Liver (tissue), 9 donors: ENCODE measurements around the gene RALGPS1. TPM values are rescaled to one million over a fixed set of nuclear protein-coding genes. Genes with fewer than 3 reads are reported as not detected.
"Not testable (repeated sequence)": the region's sequence is repeated elsewhere in the genome, so short reads cannot be mapped to it uniquely, and the experiment has no call there.

Experiments
- DNase-seq: peaks from one replicate; pipeline ENCODE4 v3.0.0-alpha.2; 2017; ENCODE audit warnings: low spot score
- H3K27ac ChIP-seq, 2 donors: one replicate each; pipeline ENCODE4 v1.7.0; 2013; ENCODE audit warnings: inconsistent platforms in 2 of 2, low read length in 2 of 2, control low read depth in 1 of 2, low read depth in 1 of 2, mild to moderate bottlenecking in 1 of 2
- H3K27me3 ChIP-seq, 4 donors: one replicate each; pipeline versions ENCODE4 v1.6.1 to v1.7.0; 2013; ENCODE audit warnings: low read length in 3 of 4, inconsistent platforms in 1 of 4, mild to moderate bottlenecking in 1 of 4, moderate library complexity in 1 of 4; ENCODE audit not compliant: control insufficient read depth in 4 of 4, insufficient read depth in 4 of 4
- H3K36me3 ChIP-seq, 4 donors: one replicate each; pipeline versions ENCODE4 v1.6.1 to v1.7.0; 2013; ENCODE audit warnings: low read length in 3 of 4, mild to moderate bottlenecking in 3 of 4, low read depth in 1 of 4, moderate library complexity in 1 of 4; ENCODE audit not compliant: control insufficient read depth in 4 of 4, insufficient read depth in 3 of 4
- H3K4me1 ChIP-seq, 4 donors: one replicate each; pipeline versions ENCODE4 v1.6.1 to v1.7.0; 2013; ENCODE audit warnings: low read length in 3 of 4, mild to moderate bottlenecking in 3 of 4, moderate library complexity in 1 of 4; ENCODE audit not compliant: control insufficient read depth in 4 of 4, insufficient read depth in 4 of 4
- H3K4me3 ChIP-seq, 3 donors: one replicate each; pipeline versions ENCODE4 v1.6.1 to v1.7.0; 2013; ENCODE audit warnings: low read length in 3 of 3, control low read depth in 1 of 3, low read depth in 1 of 3, mild to moderate bottlenecking in 1 of 3
- H3K9ac ChIP-seq, 2 donors: one replicate each; pipeline ENCODE4 v1.7.0; 2013; ENCODE audit warnings: low read length in 2 of 2, mild to moderate bottlenecking in 2 of 2, moderate library complexity in 2 of 2, control low read depth in 1 of 2, low read depth in 1 of 2
- H3K9me3 ChIP-seq, 4 donors: one replicate each; pipeline versions ENCODE4 v1.6.1 to v1.7.0; 2013; ENCODE audit warnings: low read length in 3 of 4; ENCODE audit not compliant: control insufficient read depth in 4 of 4
- ATF3 ChIP-seq: IDR thresholded peaks from 2 replicates; pipeline ENCODE4 v1.6.1; 2016; ENCODE audit warnings: antibody characterized with exemption
- EGR1 ChIP-seq, 2 donors: IDR thresholded peaks; 2 replicates each; pipeline ENCODE4 v1.6.1; 2016 to 2018; ENCODE audit warnings: antibody characterized with exemption in 2 of 2, low read depth in 2 of 2
- FOXA1 ChIP-seq: IDR thresholded peaks from 2 replicates; pipeline ENCODE4 v1.6.1; 2016; ENCODE audit warnings: antibody characterized with exemption
- FOXA2 ChIP-seq: IDR thresholded peaks from 2 replicates; pipeline ENCODE4 v1.6.1; 2016; ENCODE audit warnings: antibody characterized with exemption
- HNF4G ChIP-seq: IDR thresholded peaks from 2 replicates; pipeline ENCODE4 v1.6.1; 2016; ENCODE audit warnings: antibody characterized with exemption
- JUND ChIP-seq, 2 donors: IDR thresholded peaks; 2 replicates each; pipeline ENCODE4 v1.6.1; 2016; ENCODE audit warnings: antibody characterized with exemption in 2 of 2
- NR2F2 ChIP-seq: IDR thresholded peaks from 2 replicates; pipeline ENCODE4 v1.6.1; 2016; ENCODE audit warnings: antibody characterized with exemption
- RAD21 ChIP-seq, 2 donors: IDR thresholded peaks; 2 replicates each; pipeline ENCODE4 v1.6.1; 2016; ENCODE audit warnings: antibody characterized with exemption in 2 of 2, mild to moderate bottlenecking in 2 of 2
- REST ChIP-seq: IDR thresholded peaks from 2 replicates; pipeline ENCODE4 v1.6.1; 2016; ENCODE audit warnings: antibody characterized with exemption, mild to moderate bottlenecking
- YY1 ChIP-seq: IDR thresholded peaks from 2 replicates; pipeline ENCODE4 v1.6.1; 2016; ENCODE audit warnings: antibody characterized with exemption, mild to moderate bottlenecking
- ZBTB33 ChIP-seq: IDR thresholded peaks from 2 replicates; pipeline ENCODE4 v1.6.1; 2016; ENCODE audit warnings: antibody characterized with exemption
- WGBS: extraction: QIAGEN DNeasy Blood & Tissue Kit; methylation state at CpG from one replicate; pipeline ENCODE4 v1.1.7; 2013; 5-methylcytosine and 5-hydroxymethylcytosine counted together
- polyA plus RNA-seq, 2 donors: library from polyadenylated mRNA; stranded (reverse) in 1 of 2; unstranded in 1 of 2; fragments of 200-250 nt in 1 of 2; fragments of >200 nt in 1 of 2; fragmentation: Nextera tagmentation in 1 of 2; extraction: Ambion mirVana in 1 of 2; gene quantifications; one replicate each; pipeline versions ENCODE4 v1.2.1 to v1.2.3, GENCODE V29; 2013 to 2015
- total RNA-seq, 2 donors: library from RNA; depleted of rRNA; stranded (reverse); fragments of >200 nt; gene quantifications; one replicate each; pipeline ENCODE4 v1.2.3, GENCODE V29; 2014
- donor health status: healthy.
- donor health status: healthy.
- donor health status: healthy.
- donor health status: healthy.
- donor health status: healthy.

Gene RALGPS1
- total and polyA plus RNA-seq, 4 donors = 1.4 to 2.7 (median 2.0) TPM

GRCh38 chr9:127170103-127170502 lies 255.5 kb downstream of the RALGPS1 start:
- TF ChIP-seq RAD21 (IDR thresholded peaks at IDR 0.05) (no peak), REST (no peak), NR2F2 (no peak), EGR1 (IDR thresholded peaks at IDR 0.05; ENCODE audit: low read depth in 2 of 2) (no peak), FOXA2 (no peak), ZBTB33 (no peak), JUND (IDR thresholded peaks at IDR 0.05) (no peak), ATF3 (no peak)
- Histone ChIP-seq H3K9ac (no peak overlapping the region), H3K4me3 (no peak overlapping the region), H3K4me1 (no peaks in the 10 kb centered on the region), H3K27me3 (no peaks in the 10 kb centered on the region), H3K36me3 (no peaks in the 10 kb centered on the region), H3K9me3 (no peaks in the 10 kb centered on the region), H3K27ac (no peak overlapping the region)
- no peak for DNase-seq
- 92% methylated on average over 4 of the region's 4 CpGs for WGBS

GRCh38 chr9:127170652-127171051 lies 256.1 kb downstream of the RALGPS1 start:
- 90% methylated on average over 2 of the region's 2 CpGs for WGBS
- no peak for TF ChIP-seq REST
- TF ChIP-seq YY1 = no peak
- TF ChIP-seq HNF4G = no peak
- TF ChIP-seq FOXA1 = no peak
- TF ChIP-seq JUND (IDR thresholded peaks at IDR 0.05) = no peak
- TF ChIP-seq RAD21 (IDR thresholded peaks at IDR 0.05) = no peak
- TF ChIP-seq FOXA2 = no peak
- H3K27me3 ChIP-seq = no peaks in the 10 kb centered on the region

GRCh38 chr9:127171348-127171747 lies 256.8 kb downstream of the RALGPS1 start:
- not testable (repeated sequence) for DNase-seq, H3K27ac ChIP-seq, H3K36me3 ChIP-seq, H3K9ac ChIP-seq, H3K27me3 ChIP-seq, H3K9me3 ChIP-seq, H3K4me3 ChIP-seq, H3K4me1 ChIP-seq
- 98% methylated on average over 9 of the region's 9 CpGs for WGBS

More at GRCh38 chr9:127170652-127171051, 256.1 kb downstream of the RALGPS1 start:
- DNase-seq = no peak
- no peak overlapping the region for H3K4me3 ChIP-seq
- no peaks in the 10 kb centered on the region for H3K9me3 ChIP-seq
- H3K27ac ChIP-seq = no peak overlapping the region
- no peaks in the 10 kb centered on the region for H3K4me1 ChIP-seq
- no peak overlapping the region for H3K9ac ChIP-seq
- no peaks in the 10 kb centered on the region for H3K36me3 ChIP-seq
